HepG2 (cell line): Measurements from ENCODE around the gene RASA3. TPM values are rescaled to one million over a fixed set of nuclear protein-coding genes. Genes with fewer than 3 reads are reported as not detected.

Experiments
- BATF2 ChIP-seq: sonication (generic); formaldehyde crosslinking; IDR thresholded peaks from 2 replicates; pipeline ENCODE4 v1.8.0; 2022; ENCODE audit warnings: mild to moderate bottlenecking, missing genetic modification reagents, moderate library complexity
- GATAD1 ChIP-seq: IDR thresholded peaks from 2 replicates; pipeline ENCODE4 v1.6.1; 2016; ENCODE audit warnings: missing genetic modification reagents, missing compliant biosample characterization
- HINFP ChIP-seq: sonication (generic); formaldehyde crosslinking; IDR thresholded peaks from 2 replicates; pipeline ENCODE4 v1.4.0; 2020; ENCODE audit warnings: low read depth, mild to moderate bottlenecking, missing genetic modification reagents
- MED13 ChIP-seq: sonication (generic); formaldehyde crosslinking; IDR thresholded peaks from 2 replicates; pipeline ENCODE4 v1.5.0; 2020; ENCODE audit warnings: missing genetic modification reagents
- SAFB2 ChIP-seq: sonication (generic); formaldehyde crosslinking; IDR thresholded peaks from 2 replicates; pipeline ENCODE4 v1.5.1; 2020; ENCODE audit warnings: missing genetic modification reagents, low read depth, mild to moderate bottlenecking, borderline replicate concordance
- SIX4 ChIP-seq: sonication (generic); formaldehyde crosslinking; IDR thresholded peaks from 2 replicates; pipeline ENCODE4 v1.4.0; 2020; ENCODE audit warnings: missing genetic modification reagents
- STAT5B ChIP-seq: sonication (generic); formaldehyde crosslinking; IDR thresholded peaks from 2 replicates; pipeline ENCODE4 v1.4.0; 2020; ENCODE audit warnings: missing genetic modification reagents
- TP53 ChIP-seq: sonication (generic); formaldehyde crosslinking; conservative IDR thresholded peaks from 2 replicates; pipeline ENCODE4 v1.4.0; 2020; ENCODE audit warnings: missing genetic modification reagents
- ZBTB26 ChIP-seq: IDR thresholded peaks from 2 replicates; pipeline ENCODE4 v1.6.1; 2016; ENCODE audit warnings: missing compliant biosample characterization, missing genetic modification reagents, borderline replicate concordance
- ZNF276 ChIP-seq: sonication (generic); formaldehyde crosslinking; IDR thresholded peaks from 2 replicates; pipeline ENCODE4 v1.4.0; 2020; ENCODE audit warnings: mild to moderate bottlenecking, low read depth, missing genetic modification reagents
- polyA plus RNA-seq, 8 experiments: library from polyadenylated mRNA; depleted of rRNA in 3 of 8; stranded (reverse) in 7 of 8; unstranded in 1 of 8; fragments of >200 nt; fragmentation: Illumina TruSeq in 4 of 8; extraction: Trizol in 4 of 8; gene quantifications; 2 replicates each; pipeline versions ENCODE4 v1.2.1 to v1.2.3, GENCODE V29; 2011 to 2016; ENCODE audit warnings: low read depth in 4 of 8, missing spikeins in 1 of 8, mixed read lengths in 1 of 8; ENCODE audit not compliant: insufficient read depth in 1 of 8
- total RNA-seq, 5 experiments: library from RNA; depleted of rRNA; stranded (reverse); fragments of >200 nt; fragmentation: Illumina TruSeq; extraction: Trizol; gene quantifications; 2 replicates each; pipeline ENCODE4 v1.2.3, GENCODE V29; 2016; ENCODE audit warnings: low read depth in 1 of 5

The RASA3 gene
- total and polyA plus RNA-seq, 2 of the 13 experiments (the other 11 are each of a cell fraction or from before 2014, with no cell fraction given): 0.05 TPM; not detected in 1

- TF ChIP-seq ZBTB26 (CRISPR knock-in tag): no peak
- no peak for TF ChIP-seq SAFB2 (CRISPR knock-in tag)
- TF ChIP-seq ZNF276 (CRISPR knock-in tag): no peak
- TF ChIP-seq MED13 (CRISPR knock-in tag): no peak
- no peak for TF ChIP-seq BATF2
- no peak for TF ChIP-seq GATAD1 (CRISPR knock-in tag)
- no peak for TF ChIP-seq STAT5B
- TF ChIP-seq SIX4 (CRISPR knock-in tag): no peak
- no peak for TF ChIP-seq HINFP (CRISPR knock-in tag)
- TF ChIP-seq TP53 (CRISPR knock-in tag): no peak
These were observed 175.9 kb downstream of the RASA3 start (continued) for GRCh38 chr13:113956571-113956970.
